Mesendoderm (in vitro differentiated cells): ENCODE data around the gene LSM8.

Experiments
- DNase-seq: peaks from one replicate; pipeline ENCODE4 v3.0.0; 2013
- H2AK5ac ChIP-seq: 2 replicates; pipeline ENCODE4 v1.6.1; 2013; ENCODE audit warnings: low read length, inconsistent platforms
- H2BK120ac ChIP-seq: 2 replicates; pipeline ENCODE4 v1.6.1; 2013; ENCODE audit warnings: low read depth, mild to moderate bottlenecking, low read length, moderate library complexity, mixed read lengths
- H2BK15ac ChIP-seq: replicated peaks from 2 replicates; pipeline ENCODE4 v1.6.1; 2013; ENCODE audit warnings: low read depth, mild to moderate bottlenecking, moderate library complexity
- H2BK5ac ChIP-seq: 2 replicates; pipeline ENCODE4 v1.6.1; 2013; ENCODE audit warnings: low read length, inconsistent platforms
- H3K18ac ChIP-seq: 2 replicates; pipeline ENCODE4 v1.6.1; 2013; ENCODE audit warnings: mild to moderate bottlenecking, low read length, mixed read lengths
- H3K23ac ChIP-seq: one replicate; pipeline ENCODE4 v1.6.1; 2013; ENCODE audit warnings: low read length
- H3K27ac ChIP-seq: 2 replicates; pipeline ENCODE4 v1.5.1; 2013; ENCODE audit warnings: low read depth, mild to moderate bottlenecking, inconsistent platforms, low read length, moderate library complexity
- H3K27me3 ChIP-seq: 2 replicates; pipeline ENCODE4 v1.6.1; 2013; ENCODE audit warnings: low read length, control low read depth, mild to moderate bottlenecking, inconsistent platforms; ENCODE audit not compliant: insufficient read depth, poor library complexity
- H3K36me3 ChIP-seq: 2 replicates; pipeline ENCODE4 v1.6.1; 2013; ENCODE audit warnings: low read length, inconsistent platforms; ENCODE audit not compliant: control insufficient read depth, insufficient read depth
- H3K4ac ChIP-seq: one replicate; pipeline ENCODE4 v1.6.1; 2013; ENCODE audit warnings: low read depth, mild to moderate bottlenecking, low read length, moderate library complexity
- H3K4me1 ChIP-seq: 2 replicates; pipeline ENCODE4 v1.6.1; 2013; ENCODE audit warnings: low read depth, low read length, inconsistent platforms; ENCODE audit not compliant: control insufficient read depth
- H3K4me2 ChIP-seq: 2 replicates; pipeline ENCODE4 v1.6.1; 2013; ENCODE audit warnings: low read length
- H3K4me3 ChIP-seq: 2 replicates; pipeline ENCODE4 v1.5.1; 2013; ENCODE audit warnings: mild to moderate bottlenecking, low read length
- H3K56ac ChIP-seq: one replicate; pipeline ENCODE4 v1.6.1; 2013; ENCODE audit warnings: low read length
- H3K79me1 ChIP-seq: 2 replicates; pipeline ENCODE4 v1.6.1; 2013; ENCODE audit warnings: low read length, inconsistent platforms
- H3K79me2 ChIP-seq: 2 replicates; pipeline ENCODE4 v1.6.1; 2013; ENCODE audit warnings: mild to moderate bottlenecking, low read length; ENCODE audit not compliant: control insufficient read depth, insufficient read depth
- H3K9ac ChIP-seq: 2 replicates; pipeline ENCODE4 v1.6.1; 2013; ENCODE audit warnings: low read length, inconsistent platforms
- H4K5ac ChIP-seq: one replicate; pipeline ENCODE4 v1.6.1; 2013; ENCODE audit warnings: low read length
- H4K8ac ChIP-seq: one replicate; pipeline ENCODE4 v1.6.1; 2013; ENCODE audit warnings: low read depth, mild to moderate bottlenecking, control low read depth, low read length, moderate library complexity
- WGBS: extraction: QIAGEN DNeasy Blood & Tissue Kit; methylation state at CpG from one replicate; pipeline ENCODE4 v1.1.7; 2013; ENCODE audit warnings: low lambda C conversion rate, missing lambda C conversion rate; ENCODE audit not compliant: insufficient coverage; ENCODE audit errors: extremely low coverage; 5-methylcytosine and 5-hydroxymethylcytosine counted together

Gene LSM8

DNA sequence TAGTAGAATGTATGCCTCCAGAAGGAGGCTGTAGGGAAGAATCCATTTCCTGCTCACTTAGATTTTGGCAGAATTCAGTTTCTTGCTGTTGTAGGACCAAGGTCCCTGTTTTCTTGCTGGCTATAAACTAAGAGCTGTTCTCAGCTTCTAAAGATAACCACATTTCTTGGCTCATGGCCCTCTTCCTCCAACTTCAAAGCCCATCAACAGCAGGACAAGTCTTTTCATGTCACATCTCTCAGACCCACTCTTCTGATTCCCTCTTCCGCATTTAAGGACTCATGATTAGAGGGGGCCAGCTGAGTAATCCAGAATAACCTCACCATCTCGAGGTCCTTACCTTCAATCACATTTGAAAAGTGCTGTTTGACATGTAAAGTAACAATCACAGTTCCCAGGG, 8.2 kb upstream of the LSM8 start:
- no peak overlapping the region for H3K4ac ChIP-seq
- no peak overlapping the region for H4K5ac ChIP-seq
- H3K4me2 ChIP-seq: no peak overlapping the region
- no peaks in the 10 kb centered on the region for H3K79me2 ChIP-seq
- no CpG with 5 or more reads among the region's 2 CpGs for WGBS
- no peaks in the 10 kb centered on the region for H3K79me1 ChIP-seq
- H2BK15ac ChIP-seq: no peak overlapping the region
- H3K23ac ChIP-seq: no peak overlapping the region
- H2AK5ac ChIP-seq: no peak overlapping the region
- H3K27me3 ChIP-seq: no peaks in the 10 kb centered on the region
- no peak for DNase-seq
- H3K18ac ChIP-seq: no peak overlapping the region
- no peak overlapping the region for H4K8ac ChIP-seq
- H2BK120ac ChIP-seq: no peak overlapping the region
- no peak overlapping the region for H2BK5ac ChIP-seq
- H3K36me3 ChIP-seq: no peaks in the 10 kb centered on the region
- H3K56ac ChIP-seq: no peak overlapping the region
- H3K9ac ChIP-seq: no peak overlapping the region
- H3K4me3 ChIP-seq: no peak overlapping the region
- no peaks in the 10 kb centered on the region for H3K4me1 ChIP-seq
- no peak overlapping the region for H3K27ac ChIP-seq

DNA sequence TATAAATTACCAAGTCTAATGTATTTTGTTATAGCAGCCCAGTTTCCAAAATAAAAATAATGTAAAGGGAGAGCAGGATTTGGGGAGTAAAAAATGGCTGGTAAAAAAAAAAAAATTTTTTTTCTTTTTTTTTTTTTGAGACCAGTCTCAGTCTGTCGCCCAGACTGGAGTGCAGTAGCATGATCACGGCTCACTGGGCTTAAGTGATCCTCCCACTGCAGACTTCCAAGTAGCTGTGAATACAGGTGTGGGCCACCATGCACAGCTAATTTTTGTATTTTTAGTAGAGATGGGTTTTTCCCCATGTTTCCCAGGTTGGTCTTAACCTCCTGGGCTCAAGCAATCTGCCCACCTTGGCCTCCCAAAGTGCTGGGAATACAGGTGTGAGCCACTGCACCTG, 4.8 kb upstream of the LSM8 start:
- Histone ChIP-seq H3K79me2 (peaks cover 2% of the 10 kb centered on the region), H2BK120ac (no peak overlapping the region), H3K27me3 (no peaks in the 10 kb centered on the region), H3K4me1 (no peaks in the 10 kb centered on the region), H3K36me3 (no peaks in the 10 kb centered on the region), H3K27ac (no peak overlapping the region), H3K23ac (no peak overlapping the region), H4K8ac (no peak overlapping the region), H3K18ac (no peak overlapping the region), H2AK5ac (no peak overlapping the region), H4K5ac (no peak overlapping the region), H3K56ac (no peak overlapping the region), H2BK15ac (no peak overlapping the region), H3K4me3 (no peak overlapping the region), H3K4ac (no peak overlapping the region), H2BK5ac (no peak overlapping the region), H3K9ac (no peak overlapping the region), H3K79me1 (peaks cover 2% of the 10 kb centered on the region), H3K4me2 (no peak overlapping the region)
- WGBS: no CpG with 5 or more reads among the region's 2 CpGs
- DNase-seq: no peak

DNA sequence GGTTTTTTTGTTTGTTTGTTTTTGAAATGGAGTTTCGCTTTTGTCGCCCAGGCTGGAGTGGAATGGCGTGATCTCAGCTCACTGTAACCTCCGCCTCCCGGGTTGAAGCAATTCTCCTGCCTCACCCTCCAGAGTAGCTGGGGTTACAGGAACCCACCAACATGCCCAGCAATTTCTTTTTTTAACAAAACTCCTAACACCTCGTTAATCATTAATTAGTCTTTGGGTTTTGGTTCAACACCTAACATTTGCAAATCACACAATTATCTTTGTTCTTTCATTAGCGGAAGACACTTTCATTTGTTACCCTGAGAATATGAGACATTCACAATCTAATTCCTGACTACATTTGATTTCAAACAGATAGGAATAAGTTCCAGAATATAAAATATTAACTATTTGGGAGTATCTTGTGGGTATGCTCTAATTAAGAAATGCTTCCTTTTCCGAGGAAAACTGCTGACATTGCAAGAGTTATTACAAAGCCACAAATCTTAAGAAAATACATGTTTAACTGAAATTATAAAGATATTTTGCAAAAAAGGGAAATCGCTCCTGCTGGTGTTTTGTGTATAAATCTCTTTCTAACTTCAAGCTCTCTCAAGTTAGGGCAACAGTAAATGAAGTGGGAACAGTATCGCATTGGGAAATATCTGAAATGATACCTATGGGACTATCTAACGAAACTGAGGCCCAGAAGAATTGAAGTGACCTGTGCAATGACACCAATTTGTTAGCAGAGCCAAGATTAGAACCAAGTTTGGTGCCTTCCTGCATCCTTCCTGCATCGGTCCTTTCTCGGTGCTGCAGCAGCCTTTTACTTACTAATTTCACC, 1.2 kb upstream of the LSM8 start:
- Histone ChIP-seq H3K4ac (peak overlapping the region; percentile 37), H3K23ac (no peak overlapping the region), H3K36me3 (no peaks in the 10 kb centered on the region), H3K27ac (no peak overlapping the region), H3K9ac (peak overlapping the region; percentile 94), H4K5ac (peak overlapping the region; percentile 96), H3K4me1 (no peaks in the 10 kb centered on the region), H3K79me2 (peaks cover 17% of the 10 kb centered on the region), H2BK15ac (no peak overlapping the region), H3K27me3 (no peaks in the 10 kb centered on the region), H4K8ac (peak overlapping the region; percentile 99), H2BK5ac (no peak overlapping the region), H3K18ac (peak overlapping the region; percentile 72), H3K56ac (peak overlapping the region; percentile 91), H3K4me3 (peak overlapping the region; percentile 90), H3K4me2 (peak overlapping the region; percentile 83), H2BK120ac (no peak overlapping the region), H3K79me1 (peaks cover 3% of the 10 kb centered on the region), H2AK5ac (peak overlapping the region; percentile 89)
- DNase-seq: no peak
- WGBS: 100% methylated on average over 1 of the region's 13 CpGs

DNA sequence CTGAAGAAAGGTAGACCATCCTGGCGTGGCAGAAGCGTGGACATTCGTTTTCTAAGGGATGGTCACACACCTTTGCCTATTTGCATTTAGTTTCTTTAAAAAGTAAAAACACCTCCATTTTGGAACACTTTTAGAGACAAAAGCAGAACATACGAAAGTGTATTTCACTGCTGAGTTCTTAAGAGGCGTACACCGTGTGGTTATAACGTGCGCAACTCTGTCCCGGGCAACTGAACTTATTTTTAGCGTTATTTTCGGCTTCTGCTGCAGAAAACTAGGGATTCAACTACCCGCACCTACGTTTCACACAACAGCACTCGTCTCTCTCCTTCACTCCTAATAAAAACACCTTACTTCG, 557 bp upstream of the LSM8 start:
- Histone ChIP-seq H3K4ac (peak overlapping the region; percentile 37), H3K56ac (peak overlapping the region; percentile 91), H3K4me1 (no peaks in the 10 kb centered on the region), H3K79me2 (peaks cover 17% of the 10 kb centered on the region), H3K4me3 (peak overlapping the region; percentile 90), H3K9ac (peak overlapping the region; percentile 94), H2BK120ac (no peak overlapping the region), H3K4me2 (peak overlapping the region; percentile 83), H3K36me3 (no peaks in the 10 kb centered on the region), H3K18ac (peak overlapping the region; percentile 72), H3K79me1 (peaks cover 3% of the 10 kb centered on the region), H2BK15ac (no peak overlapping the region), H3K23ac (no peak overlapping the region), H4K8ac (peak overlapping the region; percentile 99), H3K27ac (peak overlapping the region; percentile 27), H2AK5ac (peak overlapping the region; percentile 89), H4K5ac (peak overlapping the region; percentile 96), H2BK5ac (no peak overlapping the region), H3K27me3 (no peaks in the 10 kb centered on the region)
- DNase-seq: peak; percentile 11
- WGBS: no CpG with 5 or more reads among the region's 15 CpGs

DNA sequence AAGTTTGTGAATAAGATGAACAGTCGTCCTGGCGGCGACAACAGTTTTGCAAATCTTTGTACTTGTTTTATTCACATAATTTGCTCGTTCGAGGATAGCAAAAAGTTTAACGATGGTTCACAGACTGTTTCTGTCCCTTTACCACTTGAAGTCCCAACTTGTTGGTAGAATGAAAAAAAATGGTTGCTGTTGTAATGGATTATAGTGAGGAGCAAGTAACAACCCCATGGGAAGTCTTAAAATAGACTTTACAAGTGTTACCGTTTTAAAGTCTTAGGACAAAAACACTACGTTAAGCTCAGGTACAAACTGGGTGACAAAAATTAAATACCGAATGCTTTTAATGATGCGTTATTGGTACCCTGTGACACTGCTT, 589 bp downstream of the LSM8 start:
- H3K36me3 ChIP-seq: no peaks in the 10 kb centered on the region
- H2BK120ac ChIP-seq: no peak overlapping the region
- H4K5ac ChIP-seq: no peak overlapping the region
- no peaks in the 10 kb centered on the region for H3K4me1 ChIP-seq
- H2BK15ac ChIP-seq: no peak overlapping the region
- peaks cover 3% of the 10 kb centered on the region for H3K79me1 ChIP-seq
- H3K4me3 ChIP-seq: peak overlapping the region; percentile 88
- no CpG with 5 or more reads among the region's 10 CpGs for WGBS
- no peak overlapping the region for H3K27ac ChIP-seq
- no peak overlapping the region for H4K8ac ChIP-seq
- no peaks in the 10 kb centered on the region for H3K27me3 ChIP-seq
- H3K9ac ChIP-seq: peak overlapping the region; percentile 92
- H2AK5ac ChIP-seq: no peak overlapping the region
- H3K79me2 ChIP-seq: peaks cover 17% of the 10 kb centered on the region
- H3K4ac ChIP-seq: no peak overlapping the region
- H2BK5ac ChIP-seq: no peak overlapping the region
- peak overlapping the region; percentile 86 for H3K18ac ChIP-seq
- H3K4me2 ChIP-seq: peak overlapping the region; percentile 67
- DNase-seq: no peak
- H3K56ac ChIP-seq: peak overlapping the region; percentile 99
- H3K23ac ChIP-seq: no peak overlapping the region
